Measurements from ENCODE around the gene SRL.

Gene SRL

DNA sequence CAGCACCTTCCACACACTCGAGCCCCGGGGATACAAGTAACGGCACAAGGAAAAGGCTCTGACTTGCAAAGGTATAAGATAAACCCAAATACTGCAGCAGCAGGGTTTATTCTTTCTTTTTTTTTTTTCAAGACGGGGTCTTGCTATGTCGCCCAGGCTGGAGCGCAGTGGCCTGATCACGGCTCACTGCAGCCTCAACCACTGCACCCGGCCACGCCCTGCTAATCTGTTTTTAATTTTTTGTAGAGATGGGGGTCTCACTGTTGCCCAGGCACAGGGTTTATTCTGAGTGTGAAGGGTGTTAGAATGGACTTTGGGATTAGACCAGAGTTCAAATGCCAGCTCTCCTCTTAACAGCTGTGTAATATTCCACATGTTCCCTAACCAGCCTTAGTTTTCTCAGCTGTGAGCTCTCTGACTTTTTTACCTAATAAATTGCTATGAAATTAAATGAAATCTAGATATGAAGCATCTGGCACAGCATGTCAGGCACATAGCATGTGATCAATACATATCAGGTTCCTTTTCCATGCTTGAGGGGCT, 63.3 kb downstream of the SRL start:
- Histone ChIP-seq H3K4me3 (ENCODE audit: low read length) (no peak overlapping the region), H3K27me3 (replicated peaks; ENCODE audit: insufficient read depth, low read length) (no peaks in the 10 kb centered on the region; the same call in 1 of the 2 replicates), H3K4me1 (ENCODE audit: low read length) (peaks cover 3% of the 10 kb centered on the region; the same call in 1 of the 2 replicates), H3K4me2 (ENCODE audit: low read depth, low read length) (no peak overlapping the region), H3K79me2 (ENCODE audit: low read length) (no peaks in the 10 kb centered on the region), H2AFZ (ENCODE audit: low read length) (no peak overlapping the region), H3K9me2 (replicated peaks; ENCODE audit: insufficient read depth, low read length) (no peaks in the 10 kb centered on the region), H3K36me3 (replicated peaks; ENCODE audit: insufficient read depth, low read length) (no peaks in the 10 kb centered on the region), H3K27ac (ENCODE audit: low read length) (no peak overlapping the region), H4K20me1 (ENCODE audit: insufficient read depth, low read length) (no peaks in the 10 kb centered on the region), H3K9ac (ENCODE audit: low read length) (no peak overlapping the region), H3K9me3 (replicated peaks; ENCODE audit: insufficient read depth, low read length) (no peaks in the 10 kb centered on the region; the same call in 1 of the 2 replicates), H3F3A (ENCODE audit: insufficient read depth, low read length) (peaks cover 5% of the 10 kb centered on the region; the same call in 1 of the 2 replicates)
- TF ChIP-seq, protein P1, sequence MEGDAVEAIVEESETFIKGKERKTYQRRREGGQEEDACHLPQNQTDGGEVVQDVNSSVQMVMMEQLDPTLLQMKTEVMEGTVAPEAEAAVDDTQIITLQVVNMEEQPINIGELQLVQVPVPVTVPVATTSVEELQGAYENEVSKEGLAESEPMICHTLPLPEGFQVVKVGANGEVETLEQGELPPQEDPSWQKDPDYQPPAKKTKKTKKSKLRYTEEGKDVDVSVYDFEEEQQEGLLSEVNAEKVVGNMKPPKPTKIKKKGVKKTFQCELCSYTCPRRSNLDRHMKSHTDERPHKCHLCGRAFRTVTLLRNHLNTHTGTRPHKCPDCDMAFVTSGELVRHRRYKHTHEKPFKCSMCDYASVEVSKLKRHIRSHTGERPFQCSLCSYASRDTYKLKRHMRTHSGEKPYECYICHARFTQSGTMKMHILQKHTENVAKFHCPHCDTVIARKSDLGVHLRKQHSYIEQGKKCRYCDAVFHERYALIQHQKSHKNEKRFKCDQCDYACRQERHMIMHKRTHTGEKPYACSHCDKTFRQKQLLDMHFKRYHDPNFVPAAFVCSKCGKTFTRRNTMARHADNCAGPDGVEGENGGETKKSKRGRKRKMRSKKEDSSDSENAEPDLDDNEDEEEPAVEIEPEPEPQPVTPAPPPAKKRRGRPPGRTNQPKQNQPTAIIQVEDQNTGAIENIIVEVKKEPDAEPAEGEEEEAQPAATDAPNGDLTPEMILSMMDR (IDR thresholded peaks at IDR 0.05; ENCODE audit: low read length) = no peak
- TF ChIP-seq EZH2phosphoT487 (IDR thresholded peaks at IDR 0.05; ENCODE audit: low read length) = no peak
- no peak for TF ChIP-seq EZH2 (optimal IDR thresholded peaks at IDR 0.05; ENCODE audit: low read depth, low read length)
- DNase-seq = no peak

GRCh38 chr16:4176906-4177417, 64.9 kb downstream of the SRL start:
- H3K27me3 ChIP-seq (replicated peaks; ENCODE audit: insufficient read depth, low read length) = no peaks in the 10 kb centered on the region; the same call in 1 of the 2 replicates
- peaks cover 3% of the 10 kb centered on the region; the same call in 1 of the 2 replicates for H3K4me1 ChIP-seq (ENCODE audit: low read length)
- no peak for DNase-seq

DNA sequence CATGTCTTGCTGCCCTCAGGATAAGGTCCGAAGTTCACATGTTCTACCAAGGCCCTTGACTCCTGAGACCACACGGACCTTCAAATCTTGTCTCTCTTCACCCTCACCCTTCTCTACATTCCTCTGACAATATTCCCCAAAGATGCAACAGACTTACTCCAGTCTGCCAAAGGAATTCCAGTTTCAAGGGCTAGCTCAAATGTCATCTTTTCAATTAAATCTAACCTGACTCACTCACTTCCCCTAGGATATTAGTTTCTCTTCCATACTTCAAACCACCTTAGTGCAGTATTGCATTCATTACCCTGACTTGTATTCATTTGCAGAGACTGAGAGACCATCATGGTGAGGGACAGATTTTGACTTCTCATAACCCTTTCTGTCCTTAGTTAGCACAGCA, 66.0 kb downstream of the SRL start:
- no peak for TF ChIP-seq EZH2phosphoT487 (IDR thresholded peaks at IDR 0.05; ENCODE audit: low read length)
- TF ChIP-seq, protein P1 (IDR thresholded peaks at IDR 0.05; ENCODE audit: low read length) = no peak
- TF ChIP-seq EZH2 (optimal IDR thresholded peaks at IDR 0.05; ENCODE audit: low read depth, low read length) = no peak
- no peak overlapping the region for H3K27ac ChIP-seq (ENCODE audit: low read length)
- no peaks in the 10 kb centered on the region for H3K9me3 ChIP-seq (replicated peaks; ENCODE audit: insufficient read depth, low read length)
- H3F3A ChIP-seq (ENCODE audit: insufficient read depth, low read length) = no peaks in the 10 kb centered on the region
- H3K4me1 ChIP-seq (ENCODE audit: low read length) = peaks cover 3% of the 10 kb centered on the region; the same call in 1 of the 2 replicates
- no peaks in the 10 kb centered on the region; the same call in 1 of the 2 replicates for H3K27me3 ChIP-seq (replicated peaks; ENCODE audit: insufficient read depth, low read length)
- H4K20me1 ChIP-seq (ENCODE audit: insufficient read depth, low read length) = no peaks in the 10 kb centered on the region
- H3K4me3 ChIP-seq (ENCODE audit: low read length) = no peak overlapping the region
- H3K79me2 ChIP-seq (ENCODE audit: low read length) = no peaks in the 10 kb centered on the region
- no peaks in the 10 kb centered on the region for H3K9me2 ChIP-seq (replicated peaks; ENCODE audit: insufficient read depth, low read length)
- no peak overlapping the region for H3K4me2 ChIP-seq (ENCODE audit: low read depth, low read length)
- no peak overlapping the region for H3K9ac ChIP-seq (ENCODE audit: low read length)
- H2AFZ ChIP-seq (ENCODE audit: low read length) = no peak overlapping the region
- no peak for DNase-seq
- no peaks in the 10 kb centered on the region for H3K36me3 ChIP-seq (replicated peaks; ENCODE audit: insufficient read depth, low read length)

More at GRCh38 chr16:4176906-4177417, 64.9 kb downstream of the SRL start:
- no peak overlapping the region for H3K9ac ChIP-seq (ENCODE audit: low read length)
- H3K4me2 ChIP-seq (ENCODE audit: low read depth, low read length) = no peak overlapping the region
- no peaks in the 10 kb centered on the region for H3K9me2 ChIP-seq (replicated peaks; ENCODE audit: insufficient read depth, low read length)
- H2AFZ ChIP-seq (ENCODE audit: low read length) = no peak overlapping the region
- TF ChIP-seq, protein P1 (IDR thresholded peaks at IDR 0.05; ENCODE audit: low read length) = no peak
- TF ChIP-seq EZH2 (optimal IDR thresholded peaks at IDR 0.05; ENCODE audit: low read depth, low read length) (no peak), EZH2phosphoT487 (IDR thresholded peaks at IDR 0.05; ENCODE audit: low read length) (no peak)
- no peak overlapping the region for H3K4me3 ChIP-seq (ENCODE audit: low read length)
- H3F3A ChIP-seq (ENCODE audit: insufficient read depth, low read length) = no peaks in the 10 kb centered on the region
- no peaks in the 10 kb centered on the region for H4K20me1 ChIP-seq (ENCODE audit: insufficient read depth, low read length)
- no peaks in the 10 kb centered on the region for H3K9me3 ChIP-seq (replicated peaks; ENCODE audit: insufficient read depth, low read length)
- no peaks in the 10 kb centered on the region for H3K79me2 ChIP-seq (ENCODE audit: low read length)
- H3K36me3 ChIP-seq (replicated peaks; ENCODE audit: insufficient read depth, low read length) = no peaks in the 10 kb centered on the region
- no peak overlapping the region for H3K27ac ChIP-seq (ENCODE audit: low read length)

Data from MM.1S (cell line).